Measurements from ENCODE around the gene FSTL3. TPM values are rescaled to one million over a fixed set of nuclear protein-coding genes. Genes with fewer than 3 reads are reported as not detected.

The FSTL3 gene
- total and polyA plus RNA-seq, 10 of the 15 experiments (the other 5 are each of a cell fraction or from before 2014, with no cell fraction given): 0.42 to 13.5 (median 3.6) TPM

- ATAC-seq (peak; percentile 78), DNase-seq (ENCODE audit: low read depth, low spot score) (no peak), FAIRE-seq (no peak)
- H4K20me1 ChIP-seq (ENCODE audit: control insufficient read depth, insufficient read depth): no peaks in the 10 kb centered on the region
- 11% methylated on average over 26 of the region's 50 CpGs for WGBS (ENCODE audit: insufficient coverage, insufficient replicate concordance, low lambda C conversion rate, missing lambda C conversion rate)
- no peak overlapping the region for H3K4me3 ChIP-seq
- H3K36me3 ChIP-seq (ENCODE audit: control insufficient read depth in 2 of 2, insufficient read depth in 2 of 2, low read length in 1 of 2): no peaks in the 10 kb centered on the region
- no peaks in the 10 kb centered on the region for H3K4me1 ChIP-seq (ENCODE audit: control insufficient read depth, insufficient read depth, low read length)
- RAD21 ChIA-PET (ENCODE audit: unreplicated experiment): no interaction called here
- no peaks in the 10 kb centered on the region for H3K79me2 ChIP-seq (ENCODE audit: control insufficient read depth, insufficient read depth, low read length)
- intact Hi-C loops (cut with micrococcal nuclease; ENCODE audit: unreplicated experiment): loop anchor here (2.0 kb wide), 1 partner anchor 23 kb away; no protein-coding TSS in a partner anchor
- H3K27me3 ChIP-seq (replicated peaks in 1 of 2; ENCODE audit: control insufficient read depth in 2 of 2, insufficient read depth in 2 of 2, low read length in 1 of 2): peaks cover 0 to 2% of the 10 kb centered on the region in 2 experiments; a peak in 2 of 4 replicates
- H3K27ac ChIP-seq (ENCODE audit: control insufficient read depth, insufficient read depth): no peak overlapping the region
- POLR2A ChIA-PET: no interaction called here
- no peaks in the 10 kb centered on the region; the same call in 2 of the 3 replicates for H3K9me3 ChIP-seq (replicated peaks; ENCODE audit: control insufficient read depth, insufficient read depth, low read length)
- BruUV-seq (replicated peaks): no TSS peak
- TF ChIP-seq CUX1 (IDR thresholded peaks at IDR 0.05; ENCODE audit: insufficient replicate concordance, low read depth, low read length) (no peak), ATF3 (IDR thresholded peaks at IDR 0.05; ENCODE audit: borderline replicate concordance, extremely low read depth, low read depth, low read length) (no peak), ZBED1 (IDR thresholded peaks at IDR 0.05; ENCODE audit: borderline replicate concordance) (no peak), ETV6 (conservative IDR thresholded peaks at IDR 0.05 in 1 of 2, IDR thresholded peaks at IDR 0.05 in 1 of 2; ENCODE audit: borderline replicate concordance in 1 of 2, low read depth in 1 of 2) (no peak), ZNF592 (IDR thresholded peaks at IDR 0.05) (no peak), CEBPB (IDR thresholded peaks at IDR 0.05; ENCODE audit: borderline replicate concordance in 1 of 2, low read depth in 2 of 2, low read length in 2 of 2) (no peak), NFIC (IDR thresholded peaks at IDR 0.05; ENCODE audit: low read depth, low read length) (no peak), ZSCAN29 (IDR thresholded peaks at IDR 0.05) (no peak), LARP7 (IDR thresholded peaks at IDR 0.05) (no peak)
- CTCF ChIA-PET: interaction anchor here (0.7 to 1.8 kb wide), 2 partner anchors 26 to 28 kb away, joined by 3 to 4 read pairs; no protein-coding TSS in a partner anchor
- SMC1A ChIA-PET (ENCODE audit: uncharacterized antibody, unreplicated experiment): no interaction called here
- in situ Hi-C loops (cut with MboI): no loop called here
- no peak overlapping the region for H3K4me2 ChIP-seq (ENCODE audit: control insufficient read depth, insufficient read depth)
- no peak overlapping the region; the same call in 1 of the 2 replicates for H2AFZ ChIP-seq (ENCODE audit: control insufficient read depth, low read depth, low read length)
- H3K9ac ChIP-seq (ENCODE audit: control insufficient read depth, insufficient read depth, low read length): no peak overlapping the region
Measured at GRCh38 chr19:703651-704446, 27.7 kb downstream of the FSTL3 start.

Data from GM12878 (cell line).